Measurements from ENCODE around the gene KCNK2.

The KCNK2 gene
- 0 reads per million in 2 donors for total RNA-seq

GRCh38 chr1:215082532-215083382 is at the start of gene KCNK2:
Gene KCNK2, plus strand, starts transcription at chr1:215082737. Its CDS starts 649 bp downstream, at chr1:215083386.
- DNase-seq: no peak

GRCh38 chr1:215032911-215033526 is 49.5 kb upstream of the KCNK2 start:
- DNase-seq: no peak

- no peak for DNase-seq
These were observed 42.3 kb upstream of the KCNK2 start for GRCh38 chr1:215040190-215040589.

GRCh38 chr1:215043401-215043800 is 39.1 kb upstream of the KCNK2 start:
- DNase-seq: no peak

- no peak for DNase-seq
These were observed 38.4 kb upstream of the KCNK2 start for GRCh38 chr1:215044151-215044550.

- DNase-seq: no peak
These were observed 36.7 kb upstream of the KCNK2 start for GRCh38 chr1:215045698-215046308.

GRCh38 chr1:215052256-215053015 is 30.1 kb upstream of the KCNK2 start:
- no peak for DNase-seq

GRCh38 chr1:215054266-215054665 is 28.3 kb upstream of the KCNK2 start:
- no peak for DNase-seq

- no peak for DNase-seq
These were observed 27.1 kb upstream of the KCNK2 start for GRCh38 chr1:215055281-215055935.

GRCh38 chr1:215056584-215056983 is 26.0 kb upstream of the KCNK2 start:
- DNase-seq: no peak

- DNase-seq: no peak
These were observed 22.6 kb upstream of the KCNK2 start for GRCh38 chr1:215059947-215060346.

- no peak for DNase-seq
These were observed 18.2 kb upstream of the KCNK2 start for GRCh38 chr1:215064327-215064726.

- no peak for DNase-seq
These were observed 11.5 kb upstream of the KCNK2 start for GRCh38 chr1:215071078-215071477.

- DNase-seq: no peak
These were observed 6.2 kb upstream of the KCNK2 start for GRCh38 chr1:215076322-215076721.

- no peak for DNase-seq
These were observed 3.1 kb upstream of the KCNK2 start for GRCh38 chr1:215079456-215079855.

- no peak for DNase-seq
These were observed 641 bp upstream of the KCNK2 start for GRCh38 chr1:215081661-215082531.

GRCh38 chr1:215083383-215083961 is 935 bp downstream of the KCNK2 start:
- no peak for DNase-seq

- DNase-seq: no peak
These were observed 2.1 kb downstream of the KCNK2 start for GRCh38 chr1:215084621-215085020.

- DNase-seq: no peak
These were observed 5.1 kb downstream of the KCNK2 start for GRCh38 chr1:215087603-215088002.

- no peak for DNase-seq
These were observed 11.8 kb downstream of the KCNK2 start for GRCh38 chr1:215094381-215094780.

GRCh38 chr1:215095524-215095923 is 13.0 kb downstream of the KCNK2 start:
- DNase-seq: no peak

All from activated gamma-delta T cell (primary cell).